NB4 (cell line): ENCODE measurements around the gene FNBP1L.

ENCODE experiments used
- DNase-seq: peaks from one replicate; pipeline ENCODE4 v3.0.0; 2010; ENCODE audit warnings: low read depth
- H3K4me3 ChIP-seq: one replicate; pipeline ENCODE4 v1.5.1; 2011; ENCODE audit warnings: mild to moderate bottlenecking, low read depth, low read length, moderate library complexity
- MYC ChIP-seq: IDR thresholded peaks from 2 replicates; pipeline ENCODE4 v1.6.1; 2011; ENCODE audit warnings: low read depth, low read length
- POLR2A ChIP-seq: IDR thresholded peaks from 2 replicates; pipeline ENCODE4 v1.6.1; 2011; ENCODE audit warnings: mild to moderate bottlenecking; ENCODE audit not compliant: insufficient read length; ENCODE audit errors: extremely low read depth
- TF ChIP-seq, protein P1 (sequence below): IDR thresholded peaks from 2 replicates; pipeline ENCODE4 v1.6.1; 2011; ENCODE audit warnings: low read depth, low read length
- TF ChIP-seq, protein P2 (sequence below): IDR thresholded peaks from one replicate; pipeline ENCODE4 v1.5.1; 2012; ENCODE audit warnings: low read depth, low read length

Gene FNBP1L

GRCh38 chr1:93595266-93595665, 147.3 kb downstream of the FNBP1L start:
- no peak for DNase-seq
- H3K4me3 ChIP-seq, result no peak overlapping the region
- TF ChIP-seq, protein P1, sequence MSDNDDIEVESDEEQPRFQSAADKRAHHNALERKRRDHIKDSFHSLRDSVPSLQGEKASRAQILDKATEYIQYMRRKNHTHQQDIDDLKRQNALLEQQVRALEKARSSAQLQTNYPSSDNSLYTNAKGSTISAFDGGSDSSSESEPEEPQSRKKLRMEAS, result no peak
- TF ChIP-seq POLR2A (no peak), MYC (no peak)
- TF ChIP-seq, protein P2, sequence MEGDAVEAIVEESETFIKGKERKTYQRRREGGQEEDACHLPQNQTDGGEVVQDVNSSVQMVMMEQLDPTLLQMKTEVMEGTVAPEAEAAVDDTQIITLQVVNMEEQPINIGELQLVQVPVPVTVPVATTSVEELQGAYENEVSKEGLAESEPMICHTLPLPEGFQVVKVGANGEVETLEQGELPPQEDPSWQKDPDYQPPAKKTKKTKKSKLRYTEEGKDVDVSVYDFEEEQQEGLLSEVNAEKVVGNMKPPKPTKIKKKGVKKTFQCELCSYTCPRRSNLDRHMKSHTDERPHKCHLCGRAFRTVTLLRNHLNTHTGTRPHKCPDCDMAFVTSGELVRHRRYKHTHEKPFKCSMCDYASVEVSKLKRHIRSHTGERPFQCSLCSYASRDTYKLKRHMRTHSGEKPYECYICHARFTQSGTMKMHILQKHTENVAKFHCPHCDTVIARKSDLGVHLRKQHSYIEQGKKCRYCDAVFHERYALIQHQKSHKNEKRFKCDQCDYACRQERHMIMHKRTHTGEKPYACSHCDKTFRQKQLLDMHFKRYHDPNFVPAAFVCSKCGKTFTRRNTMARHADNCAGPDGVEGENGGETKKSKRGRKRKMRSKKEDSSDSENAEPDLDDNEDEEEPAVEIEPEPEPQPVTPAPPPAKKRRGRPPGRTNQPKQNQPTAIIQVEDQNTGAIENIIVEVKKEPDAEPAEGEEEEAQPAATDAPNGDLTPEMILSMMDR, result no peak

DNA sequence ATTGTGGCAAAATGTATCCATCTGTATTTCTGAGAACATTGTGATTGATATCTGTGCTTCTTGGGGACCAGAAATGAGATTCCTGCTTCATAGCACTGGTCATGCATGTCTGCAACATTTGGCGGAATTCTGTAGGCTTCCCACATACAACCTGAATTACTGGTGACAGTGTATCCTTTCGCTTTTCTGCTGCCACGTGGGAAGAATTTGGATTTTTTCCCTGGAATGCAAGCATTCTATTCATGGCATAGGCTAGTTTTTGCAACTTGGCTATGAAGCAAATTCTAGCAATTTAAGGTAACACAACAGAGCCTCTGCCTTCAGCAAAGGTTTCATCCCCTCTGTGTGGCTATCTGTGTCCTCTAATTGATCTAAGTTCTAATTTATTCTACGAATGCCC, 147.8 kb downstream of the FNBP1L start:
- TF ChIP-seq MYC (no peak), POLR2A (no peak)
- TF ChIP-seq, protein P1, result no peak
- TF ChIP-seq, protein P2, result no peak
- H3K4me3 ChIP-seq, result no peak overlapping the region
- DNase-seq, result no peak

DNA sequence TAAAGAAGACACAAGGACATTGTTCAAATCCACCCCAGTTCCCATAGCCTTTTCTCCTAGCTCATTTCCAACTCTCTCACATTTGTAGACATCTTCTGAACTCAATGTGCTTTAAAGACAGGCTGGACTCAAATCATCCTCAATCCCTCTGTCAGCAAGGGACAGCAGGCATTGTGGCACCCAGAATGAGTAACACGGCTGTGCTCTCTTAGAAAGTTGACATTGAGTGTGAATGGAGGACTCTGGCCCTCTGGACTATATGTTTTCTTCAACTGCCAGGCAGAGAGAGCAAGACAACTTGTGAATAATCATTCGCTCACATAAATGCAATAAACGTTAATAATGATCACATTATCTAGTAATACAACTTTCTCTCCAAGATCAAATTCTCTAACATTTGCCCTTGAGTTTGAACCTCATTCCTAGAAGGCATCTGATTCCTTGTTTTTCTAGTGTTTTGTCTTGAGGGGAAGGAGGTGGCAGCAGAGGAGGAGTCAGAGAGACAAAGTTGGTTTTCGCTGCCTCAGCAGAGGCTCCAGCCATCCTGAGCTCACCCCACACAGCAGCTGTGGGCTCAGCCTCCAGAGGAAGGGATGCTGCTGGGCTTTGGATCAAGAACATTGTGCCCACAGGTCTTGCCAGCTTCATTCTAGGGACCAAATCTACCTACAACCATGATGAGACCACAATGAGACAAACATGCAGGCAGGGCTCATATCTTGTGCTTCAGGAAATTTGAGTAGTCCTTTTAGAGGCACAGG, 148.6 kb downstream of the FNBP1L start:
- DNase-seq, result no peak
- TF ChIP-seq MYC (no peak), POLR2A (no peak)
- TF ChIP-seq, protein P1, result no peak
- TF ChIP-seq, protein P2, result no peak
- H3K4me3 ChIP-seq, result no peak overlapping the region

GRCh38 chr1:93597709-93598108, 149.8 kb downstream of the FNBP1L start:
- no peak for DNase-seq
- TF ChIP-seq, protein P2, result no peak
- no peak for TF ChIP-seq POLR2A
- TF ChIP-seq, protein P1, result no peak
- TF ChIP-seq MYC, result no peak
- H3K4me3 ChIP-seq, result no peak overlapping the region

- TF ChIP-seq POLR2A, result no peak
- TF ChIP-seq, protein P1, result no peak
- TF ChIP-seq, protein P2, result no peak
- TF ChIP-seq MYC, result no peak
- no peak overlapping the region for H3K4me3 ChIP-seq
- DNase-seq, result no peak
Observed at GRCh38 chr1:93598396-93598795, 150.5 kb downstream of the FNBP1L start.
